Ecto neural progenitor cell (in vitro differentiated cells): ENCODE data around the gene GPR39.
"Not testable (repeated sequence)": the region's sequence is repeated elsewhere in the genome, so short reads cannot be mapped to it uniquely, and the experiment has no call there.

Source experiments
- DNase-seq: peaks from one replicate; pipeline ENCODE4 v3.0.0-alpha.2; 2018; ENCODE audit warnings: low spot score

GPR39 gene

GRCh38 chr2:132497591-132497990, 81.0 kb downstream of the GPR39 start:
- DNase-seq, result no peak

- no peak for DNase-seq
Measured at GRCh38 chr2:132503701-132504100, 87.1 kb downstream of the GPR39 start.

- no peak for DNase-seq
Measured at GRCh38 chr2:132515010-132515409, 98.4 kb downstream of the GPR39 start.

GRCh38 chr2:132517386-132517785, 100.8 kb downstream of the GPR39 start:
- no peak for DNase-seq

GRCh38 chr2:132518302-132518701, 101.7 kb downstream of the GPR39 start:
- no peak for DNase-seq

- DNase-seq, result no peak
Measured at GRCh38 chr2:132519566-132519965, 103.0 kb downstream of the GPR39 start.

- no peak for DNase-seq
Measured at GRCh38 chr2:132521341-132521740, 104.7 kb downstream of the GPR39 start.

GRCh38 chr2:132522901-132523300, 106.3 kb downstream of the GPR39 start:
- DNase-seq, result no peak

- DNase-seq, result not testable (repeated sequence)
Measured at GRCh38 chr2:132537061-132537460, 120.5 kb downstream of the GPR39 start.

GRCh38 chr2:132538331-132538855, 121.8 kb downstream of the GPR39 start:
- DNase-seq, result no peak

- DNase-seq, result no peak
Measured at GRCh38 chr2:132540166-132540565, 123.6 kb downstream of the GPR39 start.

- DNase-seq, result no peak
Measured at GRCh38 chr2:132542953-132543569, 126.5 kb downstream of the GPR39 start.

- no peak for DNase-seq
Measured at GRCh38 chr2:132544006-132544630, 127.5 kb downstream of the GPR39 start.

GRCh38 chr2:132547090-132547687, 130.6 kb downstream of the GPR39 start:
- peak; percentile 66 for DNase-seq

GRCh38 chr2:132549935-132550670, 133.5 kb downstream of the GPR39 start:
- DNase-seq, result peak; percentile 16

GRCh38 chr2:132550946-132551345, 134.3 kb downstream of the GPR39 start:
- no peak for DNase-seq

- DNase-seq, result peak; percentile 22
Measured at GRCh38 chr2:132557694-132558093, 141.1 kb downstream of the GPR39 start.

- no peak for DNase-seq
Measured at GRCh38 chr2:132559326-132559725, 142.7 kb downstream of the GPR39 start.

- no peak for DNase-seq
Measured at GRCh38 chr2:132559921-132560320, 143.3 kb downstream of the GPR39 start.

GRCh38 chr2:132560562-132560961, 144.0 kb downstream of the GPR39 start:
- peak; percentile 7 for DNase-seq

GRCh38 chr2:132562245-132562644, 145.6 kb downstream of the GPR39 start:
- DNase-seq, result no peak

- DNase-seq, result no peak
Measured at GRCh38 chr2:132564065-132564464, 147.5 kb downstream of the GPR39 start.

GRCh38 chr2:132566379-132566778, 149.8 kb downstream of the GPR39 start:
- no peak for DNase-seq
